GM23338 (cell line): ENCODE measurements around the gene DCAF7. TPM values are rescaled to one million over a fixed set of nuclear protein-coding genes. Genes with fewer than 3 reads are reported as not detected.

Experiments used
- ATAC-seq: fragments of 200-7000 bp; cut with Tn5 transposase; 3 replicates; pipeline ENCODE4 v1.9.1; 2020
- DNase-seq: peaks from one replicate; pipeline ENCODE4 v3.0.0-alpha.2; 2015; ENCODE audit warnings: low spot score
- H2AFZ ChIP-seq: fragments of 200-600 bp; sonication (generic); 2 replicates; pipeline ENCODE4 v1.8.0; 2016; ENCODE audit warnings: antibody characterized with exemption, mild to moderate bottlenecking, moderate library complexity
- H3F3A ChIP-seq: fragments of 200-600 bp; sonication (generic); replicated peaks from 2 replicates; pipeline ENCODE4 v1.8.0; 2017; ENCODE audit warnings: antibody characterized with exemption, mixed run types, low read depth
- H3K27ac ChIP-seq: fragments of 200-600 bp; sonication (generic); 2 replicates; pipeline ENCODE4 v1.6.1; 2016; ENCODE audit warnings: low read depth
- H3K27me3 ChIP-seq: fragments of 200-600 bp; sonication (generic); 2 replicates; pipeline ENCODE4 v1.8.0; 2016; ENCODE audit warnings: mild to moderate bottlenecking, mixed run types, moderate library complexity; ENCODE audit not compliant: insufficient read depth
- H3K36me3 ChIP-seq: fragments of 200-600 bp; sonication (generic); 2 replicates; pipeline ENCODE4 v1.8.0; 2016; ENCODE audit warnings: mild to moderate bottlenecking; ENCODE audit not compliant: insufficient read depth
- H3K4me1 ChIP-seq: fragments of 200-600 bp; sonication (generic); 2 replicates; pipeline ENCODE4 v1.8.0; 2016; ENCODE audit warnings: mild to moderate bottlenecking, moderate library complexity; ENCODE audit not compliant: insufficient read depth
- H3K4me2 ChIP-seq: fragments of 200-600 bp; sonication (generic); 2 replicates; pipeline ENCODE4 v1.7.1; 2017; ENCODE audit warnings: mixed run types
- H3K4me3 ChIP-seq: fragments of 200-600 bp; sonication (generic); 2 replicates; pipeline ENCODE4 v1.6.1; 2016; ENCODE audit warnings: mixed run types
- H3K79me2 ChIP-seq: fragments of 200-600 bp; sonication (generic); replicated peaks from 2 replicates; pipeline ENCODE4 v1.8.0; 2017; ENCODE audit warnings: mild to moderate bottlenecking; ENCODE audit not compliant: insufficient read depth
- H3K9me2 ChIP-seq: fragments of 200-600 bp; sonication (generic); 2 replicates; pipeline ENCODE4 v1.8.0; 2017; ENCODE audit not compliant: insufficient read depth
- H4K20me1 ChIP-seq: fragments of 200-600 bp; sonication (generic); replicated peaks from 2 replicates; pipeline ENCODE4 v1.8.0; 2017; ENCODE audit warnings: mild to moderate bottlenecking; ENCODE audit not compliant: insufficient read depth
- H3K27ac Mint-ChIP-seq: 2 replicates; pipeline ENCODE4 v1.8.0; 2020; ENCODE audit warnings: inconsistent platforms, mild to moderate bottlenecking, moderate library complexity, mixed read lengths
- H3K27me3 Mint-ChIP-seq: 3 replicates; pipeline ENCODE4 v1.8.0; 2022; ENCODE audit warnings: low read depth, mild to moderate bottlenecking, moderate library complexity, mixed read lengths, inconsistent platforms; ENCODE audit not compliant: insufficient read depth, poor library complexity
- H3K36me3 Mint-ChIP-seq: 3 replicates; pipeline ENCODE4 v1.8.0; 2021; ENCODE audit warnings: low read depth, mild to moderate bottlenecking, inconsistent platforms, moderate library complexity, mixed read lengths
- H3K4me1 Mint-ChIP-seq: 3 replicates; pipeline ENCODE4 v1.8.0; 2020; ENCODE audit warnings: mild to moderate bottlenecking, inconsistent platforms, mixed read lengths
- H3K4me3 Mint-ChIP-seq: 3 replicates; pipeline ENCODE4 v1.8.0; 2021; ENCODE audit warnings: moderate library complexity, mild to moderate bottlenecking, inconsistent platforms, mixed read lengths
- H3K9me3 Mint-ChIP-seq: 3 replicates; pipeline ENCODE4 v1.8.0; 2020; ENCODE audit warnings: moderate library complexity, mild to moderate bottlenecking, inconsistent platforms, mixed read lengths
- CREB1 ChIP-seq: fragments of 250-450 bp; sonication (Bioruptor Pico); IDR thresholded peaks from 2 replicates; pipeline ENCODE4 v1.5.0; 2020; ENCODE audit warnings: low read depth, mild to moderate bottlenecking, moderate library complexity
- ETS1 ChIP-seq: IDR thresholded peaks from 2 replicates; pipeline ENCODE4 v1.6.1; 2016; ENCODE audit warnings: antibody characterized with exemption
- EZH2 ChIP-seq: fragments of 200-600 bp; sonication (generic); IDR thresholded peaks from one replicate; pipeline ENCODE4 v1.8.0; 2017; ENCODE audit warnings: antibody characterized with exemption, mild to moderate bottlenecking, low read depth; ENCODE audit not compliant: unreplicated experiment
- EZH2phosphoT487 ChIP-seq: fragments of 200-600 bp; sonication (generic); IDR thresholded peaks from one replicate; pipeline ENCODE4 v1.8.1; 2018; ENCODE audit warnings: antibody characterized with exemption; ENCODE audit not compliant: unreplicated experiment
- JUNB ChIP-seq: IDR thresholded peaks from one replicate; pipeline ENCODE4 v1.6.1; 2016; ENCODE audit warnings: antibody characterized with exemption; ENCODE audit not compliant: unreplicated experiment
- NANOG ChIP-seq: IDR thresholded peaks from 2 replicates; pipeline ENCODE4 v1.6.1; 2016; ENCODE audit warnings: antibody characterized with exemption, borderline replicate concordance
- POLR2AphosphoS5 ChIP-seq: IDR thresholded peaks from 2 replicates; pipeline ENCODE4 v1.6.1; 2016; ENCODE audit warnings: antibody characterized with exemption, low read depth
- STAT1 ChIP-seq: IDR thresholded peaks from one replicate; pipeline ENCODE4 v1.6.1; 2016; ENCODE audit warnings: antibody characterized with exemption; ENCODE audit not compliant: unreplicated experiment
- ZNF114 ChIP-seq: fragments of 250-450 bp; sonication (Bioruptor Pico); IDR thresholded peaks from 2 replicates; pipeline ENCODE4 v1.5.0; 2020; ENCODE audit warnings: mild to moderate bottlenecking, moderate library complexity
- ZNF331 ChIP-seq: fragments of 250-450 bp; sonication (Bioruptor Pico); IDR thresholded peaks from 2 replicates; pipeline ENCODE4 v1.5.0; 2020; ENCODE audit warnings: low read depth, mild to moderate bottlenecking, moderate library complexity
- ZNF462 ChIP-seq: fragments of 250-450 bp; sonication (Bioruptor Pico); IDR thresholded peaks from 2 replicates; pipeline ENCODE4 v1.5.0; 2020; ENCODE audit warnings: mild to moderate bottlenecking, moderate library complexity
- polyA plus RNA-seq: library from polyadenylated mRNA; unstranded; fragments of >200 nt; fragmentation: Nextera tagmentation; extraction: Ambion mirVana; gene quantifications from 2 replicates; pipeline ENCODE4 v1.2.1, GENCODE V29; 2016
- total RNA-seq: library from RNA; depleted of rRNA; stranded (reverse); fragments of >200 nt; shearing (Covaris generic); gene quantifications from 2 replicates; pipeline ENCODE4 v1.2.3, GENCODE V29; 2014
- TF ChIP-seq, protein P1 (sequence below), 2 experiments: fragments of 200-600 bp in 1 of 2; sonication (generic) in 1 of 2; conservative IDR thresholded peaks; 2 replicates each; pipeline versions ENCODE4 v1.5.1 to v1.6.1; 2016 to 2017; ENCODE audit warnings: antibody characterized with exemption in 2 of 2, low read depth in 2 of 2, mild to moderate bottlenecking in 2 of 2, moderate library complexity in 1 of 2
- TF ChIP-seq, protein P2 (sequence below): IDR thresholded peaks from one replicate; pipeline ENCODE4 v1.6.1; 2018; ENCODE audit warnings: antibody characterized with exemption; ENCODE audit not compliant: unreplicated experiment

The DCAF7 gene
- total and polyA plus RNA-seq, 2 experiments from 2014 or later: 31.3 to 60.1 TPM

DNA sequence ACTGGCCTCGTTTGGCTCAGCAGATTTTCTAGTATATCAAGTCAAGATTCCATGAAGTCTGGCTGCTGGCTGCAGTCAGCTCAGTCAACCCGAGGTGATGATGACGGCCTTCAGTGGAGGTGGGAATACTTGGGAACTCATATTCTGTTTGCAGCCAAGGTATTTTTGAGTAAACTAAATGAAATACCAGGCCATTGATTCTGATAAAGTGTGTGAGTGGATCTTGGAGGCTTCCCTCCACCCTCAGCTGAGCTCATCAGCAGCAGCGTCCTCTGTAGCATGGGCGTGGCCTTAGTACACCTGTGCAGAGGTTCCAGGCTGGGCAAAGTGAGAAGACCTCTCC, 28.5 kb downstream of the DCAF7 start:
- peaks cover 19% of the 10 kb centered on the region for H3K4me1 Mint-ChIP-seq
- Histone ChIP-seq H2AFZ (no peak overlapping the region), H3K4me1 (peaks cover 13% of the 10 kb centered on the region; the same call in 1 of the 2 replicates), H3K27me3 (no peaks in the 10 kb centered on the region), H3K9me2 (no peaks in the 10 kb centered on the region), H4K20me1 (peaks cover 41% of the 10 kb centered on the region), H3F3A (no peaks in the 10 kb centered on the region), H3K36me3 (peaks cover 7% of the 10 kb centered on the region; the same call in 1 of the 2 replicates), H3K4me3 (no peak overlapping the region), H3K27ac (0 out of 2 replicates have a peak overlapping the region, but pooled peaks have one; percentile 32), H3K4me2 (no peak overlapping the region), H3K79me2 (peaks cover 51% of the 10 kb centered on the region)
- DNase-seq (no peak), ATAC-seq (no peak)
- TF ChIP-seq, protein P1, sequence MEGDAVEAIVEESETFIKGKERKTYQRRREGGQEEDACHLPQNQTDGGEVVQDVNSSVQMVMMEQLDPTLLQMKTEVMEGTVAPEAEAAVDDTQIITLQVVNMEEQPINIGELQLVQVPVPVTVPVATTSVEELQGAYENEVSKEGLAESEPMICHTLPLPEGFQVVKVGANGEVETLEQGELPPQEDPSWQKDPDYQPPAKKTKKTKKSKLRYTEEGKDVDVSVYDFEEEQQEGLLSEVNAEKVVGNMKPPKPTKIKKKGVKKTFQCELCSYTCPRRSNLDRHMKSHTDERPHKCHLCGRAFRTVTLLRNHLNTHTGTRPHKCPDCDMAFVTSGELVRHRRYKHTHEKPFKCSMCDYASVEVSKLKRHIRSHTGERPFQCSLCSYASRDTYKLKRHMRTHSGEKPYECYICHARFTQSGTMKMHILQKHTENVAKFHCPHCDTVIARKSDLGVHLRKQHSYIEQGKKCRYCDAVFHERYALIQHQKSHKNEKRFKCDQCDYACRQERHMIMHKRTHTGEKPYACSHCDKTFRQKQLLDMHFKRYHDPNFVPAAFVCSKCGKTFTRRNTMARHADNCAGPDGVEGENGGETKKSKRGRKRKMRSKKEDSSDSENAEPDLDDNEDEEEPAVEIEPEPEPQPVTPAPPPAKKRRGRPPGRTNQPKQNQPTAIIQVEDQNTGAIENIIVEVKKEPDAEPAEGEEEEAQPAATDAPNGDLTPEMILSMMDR (conservative IDR thresholded peaks at IDR 0.05; ENCODE audit: low read depth in 2 of 2): no peak
- TF ChIP-seq EZH2phosphoT487: no peak
- TF ChIP-seq ZNF331 (CRISPR knock-in tag): no peak
- TF ChIP-seq, protein P2, sequence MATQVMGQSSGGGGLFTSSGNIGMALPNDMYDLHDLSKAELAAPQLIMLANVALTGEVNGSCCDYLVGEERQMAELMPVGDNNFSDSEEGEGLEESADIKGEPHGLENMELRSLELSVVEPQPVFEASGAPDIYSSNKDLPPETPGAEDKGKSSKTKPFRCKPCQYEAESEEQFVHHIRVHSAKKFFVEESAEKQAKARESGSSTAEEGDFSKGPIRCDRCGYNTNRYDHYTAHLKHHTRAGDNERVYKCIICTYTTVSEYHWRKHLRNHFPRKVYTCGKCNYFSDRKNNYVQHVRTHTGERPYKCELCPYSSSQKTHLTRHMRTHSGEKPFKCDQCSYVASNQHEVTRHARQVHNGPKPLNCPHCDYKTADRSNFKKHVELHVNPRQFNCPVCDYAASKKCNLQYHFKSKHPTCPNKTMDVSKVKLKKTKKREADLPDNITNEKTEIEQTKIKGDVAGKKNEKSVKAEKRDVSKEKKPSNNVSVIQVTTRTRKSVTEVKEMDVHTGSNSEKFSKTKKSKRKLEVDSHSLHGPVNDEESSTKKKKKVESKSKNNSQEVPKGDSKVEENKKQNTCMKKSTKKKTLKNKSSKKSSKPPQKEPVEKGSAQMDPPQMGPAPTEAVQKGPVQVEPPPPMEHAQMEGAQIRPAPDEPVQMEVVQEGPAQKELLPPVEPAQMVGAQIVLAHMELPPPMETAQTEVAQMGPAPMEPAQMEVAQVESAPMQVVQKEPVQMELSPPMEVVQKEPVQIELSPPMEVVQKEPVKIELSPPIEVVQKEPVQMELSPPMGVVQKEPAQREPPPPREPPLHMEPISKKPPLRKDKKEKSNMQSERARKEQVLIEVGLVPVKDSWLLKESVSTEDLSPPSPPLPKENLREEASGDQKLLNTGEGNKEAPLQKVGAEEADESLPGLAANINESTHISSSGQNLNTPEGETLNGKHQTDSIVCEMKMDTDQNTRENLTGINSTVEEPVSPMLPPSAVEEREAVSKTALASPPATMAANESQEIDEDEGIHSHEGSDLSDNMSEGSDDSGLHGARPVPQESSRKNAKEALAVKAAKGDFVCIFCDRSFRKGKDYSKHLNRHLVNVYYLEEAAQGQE: no peak
- TF ChIP-seq ZNF462 (CRISPR knock-in tag): no peak
- TF ChIP-seq NANOG: no peak
- no peak for TF ChIP-seq ETS1
- TF ChIP-seq CREB1: no peak
- TF ChIP-seq STAT1: no peak
- no peak for TF ChIP-seq EZH2
- TF ChIP-seq POLR2AphosphoS5: no peak
- no peak for TF ChIP-seq JUNB
- TF ChIP-seq ZNF114: no peak
- peaks cover 25% of the 10 kb centered on the region for H3K36me3 Mint-ChIP-seq
- no peaks in the 10 kb centered on the region for H3K27me3 Mint-ChIP-seq
- no peak overlapping the region for H3K4me3 Mint-ChIP-seq
- no peaks in the 10 kb centered on the region for H3K9me3 Mint-ChIP-seq
- H3K27ac Mint-ChIP-seq: peak overlapping the region; percentile 64; the same call in 1 of the 2 replicates
